ENCODE results near the gene SRSF12. TPM values are rescaled to one million over a fixed set of nuclear protein-coding genes. Genes with fewer than 3 reads are reported as not detected.

The SRSF12 gene
- total and polyA plus RNA-seq, 9 of the 15 experiments (the other 6 are each of a cell fraction or from before 2014, with no cell fraction given), result not detected

GRCh38 chr6:89154131-89154530 lies 36.3 kb upstream of the SRSF12 start (continued):
- TF ChIP-seq MGA (IDR thresholded peaks at IDR 0.05), result no peak
- no peak for TF ChIP-seq PRPF4 (IDR thresholded peaks at IDR 0.05; ENCODE audit: insufficient read depth, low read depth, low read length, poor library complexity, severe bottlenecking)
- TF ChIP-seq TAF9B (IDR thresholded peaks at IDR 0.05; ENCODE audit: partially characterized antibody), result no peak
- TF ChIP-seq NR2C1 (IDR thresholded peaks at IDR 0.05), result no peak
- TF ChIP-seq NR2C1 (tag; IDR thresholded peaks at IDR 0.05), result no peak
- TF ChIP-seq POLR2A (conservative IDR thresholded peaks at IDR 0.05), result no peak
- TF ChIP-seq TARDBP (IDR thresholded peaks at IDR 0.05), result no peak
- no peak for TF ChIP-seq JUNB (CRISPR knock-in tag; conservative IDR thresholded peaks at IDR 0.05)
- TF ChIP-seq MITF (IDR thresholded peaks at IDR 0.05), result no peak
- no peak for TF ChIP-seq GTF3C2 (IDR thresholded peaks at IDR 0.05; ENCODE audit: borderline replicate concordance, extremely low read depth, insufficient read length)
- no peak for TF ChIP-seq SAFB2 (IDR thresholded peaks at IDR 0.05; ENCODE audit: borderline replicate concordance, low read depth, low read length, severe bottlenecking)
- TF ChIP-seq ZNF143 (CRISPR knock-in tag; IDR thresholded peaks at IDR 0.05), result no peak
- no peak for TF ChIP-seq ZNF75A (CRISPR knock-in tag; IDR thresholded peaks at IDR 0.05)
- no peak for TF ChIP-seq ARID2 (IDR thresholded peaks at IDR 0.05)
- TF ChIP-seq EP400 (IDR thresholded peaks at IDR 0.05), result no peak

Data from K562 (cell line).